Suprapubic skin (tissue), 4 donors: ENCODE data around the gene PAK1IP1. TPM values are rescaled to one million over a fixed set of nuclear protein-coding genes. Genes with fewer than 3 reads are reported as not detected.

Experiments
- DNase-seq, 2 donors: peaks; one replicate each; pipeline ENCODE4 v3.0.0-alpha.2; 2019; ENCODE audit warnings: low spot score in 2 of 2
- H3K27ac ChIP-seq: fragments of 200-600 bp; sonication (generic); one replicate; pipeline ENCODE4 v1.5.1; 2019
- H3K27me3 ChIP-seq: fragments of 200-600 bp; sonication (generic); one replicate; pipeline ENCODE4 v1.5.1; 2019
- H3K36me3 ChIP-seq: fragments of 200-600 bp; sonication (generic); one replicate; pipeline ENCODE4 v1.5.1; 2019
- H3K4me1 ChIP-seq: fragments of 200-600 bp; sonication (generic); one replicate; pipeline ENCODE4 v1.5.1; 2019
- H3K4me3 ChIP-seq: fragments of 200-600 bp; sonication (generic); one replicate; pipeline ENCODE4 v1.5.1; 2019; ENCODE audit warnings: mild to moderate bottlenecking
- H3K9me3 ChIP-seq: fragments of 200-600 bp; sonication (generic); one replicate; pipeline ENCODE4 v1.5.1; 2019
- EP300 ChIP-seq: sonication (generic); formaldehyde crosslinking; IDR thresholded peaks from one replicate; pipeline ENCODE4 v1.6.1; 2017; ENCODE audit warnings: antibody characterized with exemption
- POLR2A ChIP-seq, 2 donors: fragments of 450-650 bp; IDR thresholded peaks; one replicate each; pipeline ENCODE4 v1.6.1; 2017; ENCODE audit warnings: antibody characterized with exemption in 2 of 2, mild to moderate bottlenecking in 2 of 2, moderate library complexity in 2 of 2
- POLR2AphosphoS5 ChIP-seq, 3 donors: sonication (generic); formaldehyde crosslinking; IDR thresholded peaks; one replicate each; pipeline ENCODE4 v1.6.1; 2017; ENCODE audit warnings: antibody characterized with exemption in 3 of 3
- WGBS: methylation state at CpG from one replicate; pipeline ENCODE4 v1.1.5; 2018; 5-methylcytosine and 5-hydroxymethylcytosine counted together
- total RNA-seq, 4 donors: library from RNA; depleted of rRNA; stranded (reverse); fragments of >200 nt; gene quantifications; one replicate each; pipeline ENCODE4 v1.1.0, GENCODE V29; 2016
- TF ChIP-seq, protein P1 (sequence below), 2 donors: fragments of 200-600 bp in 1 of 2; fragments of 450-650 bp in 1 of 2; sonication (generic) in 1 of 2; IDR thresholded peaks; one replicate each; pipeline ENCODE4 v1.5.1; 2016 to 2019; ENCODE audit warnings: antibody characterized with exemption in 2 of 2, mild to moderate bottlenecking in 1 of 2, moderate library complexity in 1 of 2

The PAK1IP1 gene
- total RNA-seq, 4 donors from 2014 or later: 8.8 to 17.5 (median 13.4) TPM

DNA sequence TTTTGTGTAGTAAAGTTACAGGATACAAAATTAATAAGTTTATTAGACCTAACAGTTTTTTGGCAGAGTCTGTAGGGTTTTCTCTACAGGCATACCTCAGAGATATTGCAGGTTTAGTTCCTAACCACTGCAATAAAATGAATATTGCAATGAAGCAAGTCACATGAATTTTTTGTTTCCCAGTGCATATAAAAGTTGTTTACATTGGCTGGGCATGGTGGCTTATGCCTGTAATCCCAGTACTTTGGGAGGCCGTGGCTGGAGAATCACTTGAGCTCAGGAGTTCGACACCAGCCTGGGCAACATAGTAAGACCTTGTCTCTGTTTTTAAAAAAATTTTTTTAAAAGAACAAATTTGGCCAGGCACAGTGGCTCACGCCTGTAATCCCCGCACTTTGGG, 16.3 kb upstream of the PAK1IP1 start:
- Histone ChIP-seq H3K4me3 (no peak overlapping the region), H3K36me3 (no peaks in the 10 kb centered on the region), H3K27me3 (no peaks in the 10 kb centered on the region), H3K27ac (no peak overlapping the region), H3K4me1 (no peaks in the 10 kb centered on the region), H3K9me3 (no peaks in the 10 kb centered on the region)
- WGBS: 87% methylated on average over 4 of the region's 4 CpGs
- TF ChIP-seq EP300: no peak
- no peak for TF ChIP-seq POLR2AphosphoS5 (IDR thresholded peaks at IDR 0.05)
- TF ChIP-seq POLR2A (IDR thresholded peaks at IDR 0.05): no peak
- TF ChIP-seq, protein P1, sequence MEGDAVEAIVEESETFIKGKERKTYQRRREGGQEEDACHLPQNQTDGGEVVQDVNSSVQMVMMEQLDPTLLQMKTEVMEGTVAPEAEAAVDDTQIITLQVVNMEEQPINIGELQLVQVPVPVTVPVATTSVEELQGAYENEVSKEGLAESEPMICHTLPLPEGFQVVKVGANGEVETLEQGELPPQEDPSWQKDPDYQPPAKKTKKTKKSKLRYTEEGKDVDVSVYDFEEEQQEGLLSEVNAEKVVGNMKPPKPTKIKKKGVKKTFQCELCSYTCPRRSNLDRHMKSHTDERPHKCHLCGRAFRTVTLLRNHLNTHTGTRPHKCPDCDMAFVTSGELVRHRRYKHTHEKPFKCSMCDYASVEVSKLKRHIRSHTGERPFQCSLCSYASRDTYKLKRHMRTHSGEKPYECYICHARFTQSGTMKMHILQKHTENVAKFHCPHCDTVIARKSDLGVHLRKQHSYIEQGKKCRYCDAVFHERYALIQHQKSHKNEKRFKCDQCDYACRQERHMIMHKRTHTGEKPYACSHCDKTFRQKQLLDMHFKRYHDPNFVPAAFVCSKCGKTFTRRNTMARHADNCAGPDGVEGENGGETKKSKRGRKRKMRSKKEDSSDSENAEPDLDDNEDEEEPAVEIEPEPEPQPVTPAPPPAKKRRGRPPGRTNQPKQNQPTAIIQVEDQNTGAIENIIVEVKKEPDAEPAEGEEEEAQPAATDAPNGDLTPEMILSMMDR (IDR thresholded peaks at IDR 0.05): no peak
- DNase-seq: no peak

DNA sequence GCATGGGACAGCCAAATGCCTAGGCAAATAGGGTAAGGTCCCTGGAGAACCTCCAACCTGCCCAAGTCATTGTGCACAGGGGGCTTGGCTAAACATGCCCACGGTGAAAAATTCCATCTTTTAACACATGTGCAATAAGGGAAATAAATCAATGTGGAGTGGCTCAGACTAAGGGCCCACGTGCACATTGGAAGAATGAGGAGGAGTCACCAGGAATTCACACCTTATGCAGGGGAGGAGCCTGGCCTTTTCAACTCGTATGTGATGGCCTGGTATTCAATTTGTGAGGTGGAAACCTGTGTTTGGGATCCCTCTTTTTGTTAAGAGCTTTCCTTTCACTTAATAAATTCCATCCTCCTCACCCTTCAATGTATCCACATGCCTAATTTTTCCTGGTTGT, 13.0 kb upstream of the PAK1IP1 start:
- no peak for TF ChIP-seq POLR2A (IDR thresholded peaks at IDR 0.05)
- DNase-seq: no peak
- no peaks in the 10 kb centered on the region for H3K4me1 ChIP-seq
- H3K36me3 ChIP-seq: no peaks in the 10 kb centered on the region
- no peaks in the 10 kb centered on the region for H3K27me3 ChIP-seq
- no peak overlapping the region for H3K4me3 ChIP-seq
- 53% methylated on average over 3 of the region's 3 CpGs for WGBS
- H3K27ac ChIP-seq: no peak overlapping the region
- H3K9me3 ChIP-seq: no peaks in the 10 kb centered on the region

DNA sequence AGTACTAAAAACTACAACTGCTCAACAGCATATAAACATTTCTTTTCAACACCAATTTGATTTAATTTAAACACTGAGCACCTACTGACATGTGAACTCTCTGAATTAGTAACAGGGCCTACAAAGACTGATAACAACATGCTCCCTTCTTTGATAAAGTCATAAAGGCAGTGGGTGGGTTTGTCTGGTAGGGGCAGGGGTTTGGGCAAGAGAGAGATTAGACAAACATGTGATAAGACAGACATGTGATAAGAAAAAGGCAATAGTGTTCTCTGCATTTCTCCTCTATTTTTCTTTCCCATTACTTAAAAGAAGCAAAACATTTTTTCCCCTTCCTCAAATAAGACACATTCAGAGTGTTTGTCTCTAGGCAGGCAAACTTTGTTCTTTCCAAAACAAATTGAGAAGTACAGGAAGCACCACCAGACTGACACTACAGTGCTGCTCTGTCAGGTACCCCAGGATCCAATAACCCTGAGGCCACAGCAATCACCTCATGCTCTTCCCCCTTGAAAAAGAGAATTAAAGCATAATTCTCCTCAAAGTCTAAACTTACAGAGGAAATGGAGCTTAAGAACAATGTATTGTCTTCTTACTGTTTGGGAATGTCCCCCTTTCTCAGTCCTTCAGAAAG, 12.3 kb upstream of the PAK1IP1 start:
- no peak for DNase-seq
- TF ChIP-seq POLR2AphosphoS5 (IDR thresholded peaks at IDR 0.05) (no peak), EP300 (no peak), POLR2A (IDR thresholded peaks at IDR 0.05) (no peak)
- TF ChIP-seq, protein P1 (IDR thresholded peaks at IDR 0.05): no peak
- H3K27me3 ChIP-seq: no peaks in the 10 kb centered on the region
- H3K36me3 ChIP-seq: no peaks in the 10 kb centered on the region
- H3K4me3 ChIP-seq: no peak overlapping the region
- H3K4me1 ChIP-seq: no peaks in the 10 kb centered on the region
- no peaks in the 10 kb centered on the region for H3K9me3 ChIP-seq
- no peak overlapping the region for H3K27ac ChIP-seq

DNA sequence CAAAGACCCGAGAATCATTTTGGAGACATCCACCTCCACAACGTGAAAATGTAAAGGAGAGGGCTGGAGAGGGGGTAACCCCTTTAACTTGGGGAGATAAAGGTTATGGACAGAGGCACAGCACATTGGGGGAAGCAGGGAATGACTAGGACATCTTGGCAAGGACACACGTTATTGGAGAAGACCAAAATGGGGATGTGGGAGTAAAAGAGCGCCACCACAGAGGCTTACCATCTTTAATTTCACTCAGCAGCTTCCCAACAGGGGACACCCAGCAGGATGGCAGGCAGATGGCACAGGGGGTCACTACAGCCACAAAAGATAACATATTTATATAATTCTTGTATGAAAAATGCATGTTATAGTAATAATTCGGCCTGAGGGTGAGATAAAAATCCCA, 10.2 kb upstream of the PAK1IP1 start:
- Histone ChIP-seq H3K4me1 (no peaks in the 10 kb centered on the region), H3K27me3 (no peaks in the 10 kb centered on the region), H3K27ac (no peak overlapping the region), H3K36me3 (no peaks in the 10 kb centered on the region), H3K9me3 (no peaks in the 10 kb centered on the region), H3K4me3 (no peak overlapping the region)
- WGBS: 70% methylated on average over 5 of the region's 5 CpGs
- DNase-seq: no peak
- TF ChIP-seq EP300 (no peak), POLR2A (IDR thresholded peaks at IDR 0.05) (no peak), POLR2AphosphoS5 (IDR thresholded peaks at IDR 0.05) (no peak)
- TF ChIP-seq, protein P1 (IDR thresholded peaks at IDR 0.05): no peak

DNA sequence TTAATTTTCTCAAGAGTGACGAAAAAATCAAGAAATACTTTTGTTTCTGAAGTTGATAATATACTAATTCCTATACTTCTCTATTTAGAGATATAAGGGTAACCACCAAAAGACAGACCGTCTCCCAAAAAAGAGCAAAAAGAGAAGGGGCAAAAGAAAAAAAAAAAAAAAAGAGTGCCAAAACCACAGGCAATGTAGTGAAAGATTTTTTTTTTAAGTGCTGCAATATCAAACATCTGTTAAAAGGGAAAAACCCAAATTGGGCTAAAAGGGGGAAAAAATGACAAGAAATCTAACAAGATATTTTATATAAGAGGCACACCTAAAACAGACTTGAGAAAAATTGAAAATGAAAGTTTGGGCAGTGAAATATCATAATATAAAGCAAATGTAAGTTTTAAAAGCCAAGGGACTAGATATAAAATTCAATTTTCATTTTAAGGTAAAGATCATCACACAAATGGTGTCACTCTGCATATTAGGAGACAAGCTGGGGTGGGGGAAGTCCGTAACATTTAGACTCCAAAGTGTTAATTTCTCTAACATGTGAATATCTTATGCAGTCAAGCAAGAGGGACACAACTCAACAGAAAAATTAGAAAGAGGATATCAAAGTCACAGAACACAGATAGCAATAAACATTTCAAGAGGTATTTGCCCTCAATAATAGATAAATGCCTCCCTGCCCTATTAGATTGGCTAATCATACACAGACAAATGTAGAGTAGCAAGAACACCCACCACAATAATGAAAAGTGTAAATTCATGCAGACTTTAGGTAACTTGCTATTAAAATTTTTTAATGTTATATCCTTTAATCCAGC, 9.5 kb upstream of the PAK1IP1 start:
- H3K27me3 ChIP-seq: no peaks in the 10 kb centered on the region
- H3K36me3 ChIP-seq: no peaks in the 10 kb centered on the region
- 76% methylated on average over 3 of the region's 3 CpGs for WGBS
- H3K4me3 ChIP-seq: no peak overlapping the region
- no peaks in the 10 kb centered on the region for H3K4me1 ChIP-seq
- no peak overlapping the region for H3K27ac ChIP-seq
- TF ChIP-seq EP300 (no peak), POLR2A (IDR thresholded peaks at IDR 0.05) (no peak), POLR2AphosphoS5 (IDR thresholded peaks at IDR 0.05) (no peak)
- TF ChIP-seq, protein P1 (IDR thresholded peaks at IDR 0.05): no peak
- no peak for DNase-seq
- no peaks in the 10 kb centered on the region for H3K9me3 ChIP-seq
